CD4-positive, CD25-positive, alpha-beta regulatory T cell (primary cell): ENCODE results near the gene NT5C3B. TPM values are rescaled to one million over a fixed set of nuclear protein-coding genes. Genes with fewer than 3 reads are reported as not detected.
"Not testable (repeated sequence)": the region's sequence is repeated elsewhere in the genome, so short reads cannot be mapped to it uniquely, and the experiment has no call there.

Experiments
- ATAC-seq, 2 donors: fragments of 150-1000 bp; cut with Tn5 transposase; one replicate each; pipeline ENCODE4 v1.10.0; 2021; ENCODE audit warnings: low read depth in 2 of 2, moderate number of reproducible peaks in 2 of 2, moderate library complexity in 1 of 2
- DNase-seq, 3 donors: peaks; one replicate each; pipeline versions ENCODE4 v3.0.0 to v3.0.0-alpha.2; 2012 to 2022; ENCODE audit warnings: mixed read lengths in 1 of 3
- H3K27ac ChIP-seq: one replicate; pipeline ENCODE4 v1.7.0; 2013; ENCODE audit warnings: mild to moderate bottlenecking, low read length; ENCODE audit not compliant: insufficient read depth, poor library complexity, severe bottlenecking
- H3K27me3 ChIP-seq: one replicate; pipeline ENCODE4 v1.7.0; 2013; ENCODE audit warnings: low read length; ENCODE audit not compliant: control insufficient read depth, insufficient read depth
- H3K36me3 ChIP-seq: one replicate; pipeline ENCODE4 v1.7.0; 2013; ENCODE audit warnings: mild to moderate bottlenecking, low read length, moderate library complexity; ENCODE audit not compliant: control insufficient read depth, insufficient read depth
- H3K4me1 ChIP-seq: 2 replicates; pipeline ENCODE4 v1.7.0; 2013; ENCODE audit warnings: mild to moderate bottlenecking, low read length; ENCODE audit not compliant: insufficient read depth, control insufficient read depth, poor library complexity, severe bottlenecking
- H3K4me3 ChIP-seq: one replicate; pipeline ENCODE4 v1.7.0; 2013; ENCODE audit warnings: low read depth, mild to moderate bottlenecking, low read length, moderate library complexity
- H3K9me3 ChIP-seq, 2 experiments: 1 replicate in 1 of 2; 2 replicates in 1 of 2; pipeline ENCODE4 v1.7.0; 2013; ENCODE audit warnings: low read length in 2 of 2, mild to moderate bottlenecking in 1 of 2, moderate library complexity in 1 of 2; ENCODE audit not compliant: control insufficient read depth in 2 of 2
- H3K27ac Mint-ChIP-seq, 3 donors: one replicate each; pipeline ENCODE4 v1.8.0; 2020 to 2022; ENCODE audit warnings: mild to moderate bottlenecking in 3 of 3, mixed read lengths in 3 of 3, moderate library complexity in 2 of 3
- H3K27me3 Mint-ChIP-seq: one replicate; pipeline ENCODE4 v1.8.0; 2022; ENCODE audit warnings: mild to moderate bottlenecking, mixed read lengths
- H3K36me3 Mint-ChIP-seq: one replicate; pipeline ENCODE4 v1.8.0; 2020; ENCODE audit warnings: mixed read lengths
- H3K4me1 Mint-ChIP-seq, 4 donors: one replicate each; pipeline ENCODE4 v1.8.0; 2020 to 2022; ENCODE audit warnings: mixed read lengths in 4 of 4, mild to moderate bottlenecking in 1 of 4
- H3K4me3 Mint-ChIP-seq, 4 donors: one replicate each; pipeline ENCODE4 v1.8.0; 2020 to 2022; ENCODE audit warnings: mild to moderate bottlenecking in 4 of 4, mixed read lengths in 4 of 4, moderate library complexity in 3 of 4
- H3K9me3 Mint-ChIP-seq, 7 donors: one replicate each; pipeline ENCODE4 v1.8.0; 2020 to 2022; ENCODE audit warnings: mixed read lengths in 7 of 7, mild to moderate bottlenecking in 3 of 7, moderate library complexity in 2 of 7
- polyA plus RNA-seq, 4 donors: library from polyadenylated mRNA; unstranded; fragments of 300-500 nt; fragmentation: Illumina TruSeq; gene quantifications; one replicate each; pipeline ENCODE4 v1.2.3, GENCODE V29; 2021
- total RNA-seq: library from RNA; stranded (reverse); gene quantifications from one replicate; pipeline ENCODE4 v1.2.3, GENCODE V29; 2022

The NT5C3B gene
- total RNA-seq: 17.9 TPM
- polyA plus RNA-seq: 10 to 100 TPM; 15.5 to 37.7 (median 18.1) TPM

DNA sequence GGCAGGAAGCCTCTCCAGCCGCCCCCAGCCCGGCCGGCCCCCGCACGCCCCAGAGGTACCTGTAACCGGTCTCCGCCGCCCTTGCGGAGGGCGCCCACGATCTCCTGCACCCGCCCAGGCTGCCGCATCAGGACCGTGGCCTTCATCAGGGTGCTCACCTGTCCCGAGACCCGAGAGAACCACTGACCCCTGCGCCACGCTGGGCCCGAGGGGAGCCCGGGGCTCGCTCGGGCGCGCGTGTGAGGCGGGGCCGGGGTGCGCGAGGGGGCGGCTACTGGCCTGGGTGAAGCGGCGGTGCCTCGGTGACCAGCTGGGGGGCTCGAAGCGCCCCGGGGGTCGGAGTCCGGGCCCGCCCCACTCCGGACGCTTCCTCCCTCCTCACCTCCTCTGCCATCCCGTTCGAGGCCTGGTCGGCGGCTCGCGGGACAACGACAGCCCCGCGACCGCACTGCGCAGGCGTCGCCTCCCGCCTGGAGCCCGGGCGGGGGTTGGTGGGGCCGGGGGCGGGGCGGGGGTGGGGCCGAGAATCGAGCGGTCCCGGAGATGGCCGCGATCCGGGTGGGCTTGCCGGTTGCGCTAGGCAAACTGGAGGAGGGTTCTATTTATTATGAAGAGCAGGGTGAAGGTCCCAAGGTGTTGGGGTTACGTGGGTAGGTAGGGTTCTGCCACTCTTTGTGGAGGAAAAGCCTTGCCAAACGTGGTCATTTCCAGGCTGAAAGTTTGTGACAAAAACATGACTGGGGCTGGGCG, at the start of gene NT5C3B:
Gene NT5C3B (minus strand): TSS at position 433 of the 750 bp plus-strand sequence. CDS start 39 bp downstream, at position 394.
- peaks cover 8% of the 10 kb centered on the region for H3K36me3 Mint-ChIP-seq
- H3K27ac Mint-ChIP-seq: peak within 1 kb of the TSS; percentile 70 to 88 (median 84)
- Histone ChIP-seq H3K9me3 (no peaks in the 10 kb centered on the region), H3K27ac (no peak within 1 kb of the TSS), H3K27me3 (peaks cover 3% of the 10 kb centered on the region), H3K36me3 (no peaks in the 10 kb centered on the region), H3K4me3 (peak within 1 kb of the TSS; percentile 57), H3K4me1 (peaks cover 12% of the 10 kb centered on the region)
- peak within 1 kb of the TSS; percentile 87 to 91 (median 89) for H3K4me3 Mint-ChIP-seq
- DNase-seq: peak; percentile 25 to 50 (median 29)
- peaks cover 8 to 26% (median 9%) of the 10 kb centered on the region in 4 donors for H3K4me1 Mint-ChIP-seq
- ATAC-seq: peak; percentile 63 to 78
- H3K9me3 Mint-ChIP-seq: no peaks in the 10 kb centered on the region
- H3K27me3 Mint-ChIP-seq: peaks cover 16% of the 10 kb centered on the region

DNA sequence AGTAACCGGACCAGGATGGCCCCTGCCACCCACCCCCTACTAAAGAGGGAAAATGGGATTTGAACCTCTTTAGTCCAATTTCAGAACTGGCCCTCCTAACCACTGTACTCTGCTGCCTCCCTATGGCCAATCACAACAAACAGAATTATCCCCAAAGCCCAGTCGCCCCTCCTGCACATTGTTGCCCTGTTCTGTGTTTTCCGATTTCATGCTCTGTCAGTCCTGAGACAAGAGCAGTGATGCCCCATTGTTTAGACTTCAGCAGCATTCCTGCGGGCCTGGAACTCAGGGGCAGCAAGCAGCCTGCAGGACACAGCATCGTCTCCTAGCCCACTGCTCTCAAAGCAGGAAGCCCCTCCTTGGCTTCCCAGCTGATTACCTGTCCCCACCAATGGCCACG, 49.7 kb upstream of the NT5C3B start:
- H3K9me3 ChIP-seq: no peaks in the 10 kb centered on the region
- no peak overlapping the region for H3K27ac ChIP-seq
- Mint-ChIP-seq H3K9me3 (peaks cover 0 to 2% (median 0%) of the 10 kb centered on the region in 7 donors), H3K27ac (no peak overlapping the region), H3K4me3 (peak overlapping the region in 1 of 4 donors; percentile 2), H3K27me3 (no peaks in the 10 kb centered on the region), H3K36me3 (peaks cover 39% of the 10 kb centered on the region), H3K4me1 (peaks cover 0 to 3% (median 0%) of the 10 kb centered on the region in 4 donors)
- no peaks in the 10 kb centered on the region for H3K4me1 ChIP-seq
- peaks cover 86% of the 10 kb centered on the region for H3K36me3 ChIP-seq
- DNase-seq: no peak
- no peak overlapping the region for H3K4me3 ChIP-seq
- ATAC-seq: no peak
- no peaks in the 10 kb centered on the region for H3K27me3 ChIP-seq

DNA sequence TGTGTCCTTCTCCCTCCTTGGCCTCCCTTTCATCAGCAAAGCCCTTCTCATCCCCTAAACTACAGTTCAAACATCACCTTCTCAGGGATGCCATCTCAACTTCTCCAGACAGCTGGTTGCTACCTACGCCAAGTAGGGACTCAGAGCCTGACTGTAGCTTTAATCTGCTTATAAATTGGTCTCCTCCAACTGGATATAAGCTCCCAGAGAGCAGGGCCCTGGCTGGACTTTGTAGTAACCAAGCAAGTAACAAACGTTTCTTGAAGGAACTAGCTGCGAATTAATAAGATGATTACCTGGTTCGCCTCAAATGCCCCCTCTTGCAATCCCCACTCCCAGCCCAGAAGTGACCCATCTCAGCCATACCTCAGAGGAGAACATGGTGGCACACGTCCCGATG, 46.7 kb upstream of the NT5C3B start:
- DNase-seq: no peak
- Mint-ChIP-seq H3K9me3 (peaks cover 0 to 2% (median 0%) of the 10 kb centered on the region in 7 donors), H3K4me1 (peaks cover 0 to 3% (median 0%) of the 10 kb centered on the region in 4 donors), H3K27ac (peak overlapping the region in 1 of 3 donors; percentile 1), H3K36me3 (peaks cover 48% of the 10 kb centered on the region), H3K27me3 (no peaks in the 10 kb centered on the region), H3K4me3 (no peak overlapping the region)
- peaks cover 84% of the 10 kb centered on the region for H3K36me3 ChIP-seq
- H3K9me3 ChIP-seq: no peaks in the 10 kb centered on the region
- no peaks in the 10 kb centered on the region for H3K27me3 ChIP-seq
- no peak for ATAC-seq
- no peaks in the 10 kb centered on the region for H3K4me1 ChIP-seq
- no peak overlapping the region for H3K4me3 ChIP-seq
- no peak overlapping the region for H3K27ac ChIP-seq

DNA sequence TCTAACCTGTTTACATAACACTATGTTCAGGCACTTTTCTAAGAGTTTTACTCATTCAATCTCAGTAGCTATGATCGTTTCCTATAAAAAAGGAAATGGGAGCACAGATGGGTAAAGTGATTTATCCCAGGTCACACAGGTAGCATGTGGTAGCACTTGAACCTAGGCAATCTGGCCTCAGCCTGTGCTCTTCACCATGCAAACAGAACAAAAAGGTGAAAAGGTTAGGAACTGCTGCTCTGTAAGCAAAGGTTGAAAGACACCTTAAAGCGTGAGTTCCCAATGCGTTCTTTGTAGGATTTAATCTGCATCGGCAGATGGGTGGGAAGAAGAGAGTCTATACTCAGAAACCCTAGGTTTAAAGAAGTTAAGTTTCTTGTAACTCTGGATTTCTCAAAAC, 44.1 kb upstream of the NT5C3B start:
- Histone ChIP-seq H3K4me3 (no peak overlapping the region), H3K27me3 (no peaks in the 10 kb centered on the region), H3K27ac (no peak overlapping the region), H3K36me3 (peaks cover 64% of the 10 kb centered on the region), H3K9me3 (no peaks in the 10 kb centered on the region), H3K4me1 (no peaks in the 10 kb centered on the region)
- peaks cover 0 to 3% (median 0%) of the 10 kb centered on the region in 4 donors for H3K4me1 Mint-ChIP-seq
- no peak overlapping the region for H3K4me3 Mint-ChIP-seq
- no peak for DNase-seq
- no peaks in the 10 kb centered on the region for H3K27me3 Mint-ChIP-seq
- no peak for ATAC-seq
- H3K36me3 Mint-ChIP-seq: peaks cover 34% of the 10 kb centered on the region
- H3K9me3 Mint-ChIP-seq: peaks cover 0 to 2% (median 0%) of the 10 kb centered on the region in 7 donors
- no peak overlapping the region for H3K27ac Mint-ChIP-seq

DNA sequence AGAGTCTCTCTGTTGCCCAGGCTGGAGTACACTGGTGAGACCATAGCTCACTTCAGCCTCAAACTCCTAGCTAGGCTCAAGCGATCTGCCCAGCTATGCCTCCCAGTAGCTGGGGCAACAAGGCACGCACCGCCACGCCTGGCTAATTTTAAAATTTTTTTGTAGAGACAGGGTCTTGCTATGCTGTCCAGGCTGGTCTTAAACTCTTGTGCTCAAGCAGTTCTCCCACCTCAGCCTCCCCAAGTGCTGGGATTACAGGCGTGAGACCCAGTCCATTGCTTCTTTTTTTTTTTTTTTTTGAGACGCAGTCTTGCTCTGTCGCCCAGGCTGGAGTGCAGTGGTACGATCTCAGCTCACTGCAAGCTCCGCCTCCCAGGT, 38.2 kb upstream of the NT5C3B start:
- H3K27ac ChIP-seq, DNase-seq, H3K4me1 ChIP-seq, ATAC-seq, H3K4me3 Mint-ChIP-seq, H3K27me3 ChIP-seq, H3K9me3 ChIP-seq, H3K27me3 Mint-ChIP-seq, H3K4me1 Mint-ChIP-seq, H3K9me3 Mint-ChIP-seq, H3K4me3 ChIP-seq, H3K27ac Mint-ChIP-seq: not testable (repeated sequence)
- H3K36me3 ChIP-seq: peaks cover 56% of the 10 kb centered on the region
- peaks cover 31% of the 10 kb centered on the region for H3K36me3 Mint-ChIP-seq

DNA sequence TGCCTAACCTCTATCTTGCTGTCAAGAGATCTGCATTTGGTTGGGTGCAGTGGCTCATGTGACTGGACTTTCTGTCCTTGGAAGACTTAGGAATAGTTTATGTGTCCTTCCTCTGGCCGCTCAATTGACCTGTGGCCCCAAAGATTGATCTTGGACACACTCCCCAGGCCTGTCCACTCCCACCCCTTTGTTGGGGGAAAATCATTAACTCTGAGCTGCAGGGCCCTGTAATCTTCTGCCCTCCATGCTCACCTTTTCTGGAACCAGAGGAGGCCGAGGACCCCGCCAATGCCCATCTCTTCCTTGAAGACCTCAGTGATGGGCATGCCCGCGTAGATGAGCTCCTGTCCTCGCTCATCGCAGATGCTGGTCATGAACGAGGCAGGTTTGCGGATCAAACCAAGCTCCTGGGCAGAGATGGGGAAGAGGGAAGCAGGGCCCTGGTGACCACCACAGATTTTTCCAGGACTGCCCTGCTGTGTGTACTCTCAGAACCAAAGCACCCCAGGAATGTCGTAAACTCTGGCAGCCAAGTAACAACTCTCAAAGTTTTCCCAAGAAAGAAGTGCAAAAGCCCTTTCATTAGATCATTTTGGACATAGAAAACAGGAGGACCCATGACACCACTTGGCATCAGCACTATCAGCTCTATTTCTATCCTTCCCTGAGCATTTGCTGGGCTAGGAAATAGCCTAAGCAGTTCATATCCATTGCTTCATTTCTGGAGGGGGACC, 37.7 kb upstream of the NT5C3B start:
- Mint-ChIP-seq H3K4me1 (peaks cover 0 to 11% (median 3%) of the 10 kb centered on the region in 4 donors), H3K4me3 (no peak overlapping the region), H3K27me3 (no peaks in the 10 kb centered on the region), H3K9me3 (no peaks in the 10 kb centered on the region), H3K36me3 (peaks cover 32% of the 10 kb centered on the region), H3K27ac (no peak overlapping the region)
- Histone ChIP-seq H3K9me3 (no peaks in the 10 kb centered on the region), H3K27ac (no peak overlapping the region), H3K36me3 (peaks cover 56% of the 10 kb centered on the region), H3K27me3 (no peaks in the 10 kb centered on the region), H3K4me1 (peaks cover 2% of the 10 kb centered on the region), H3K4me3 (no peak overlapping the region)
- ATAC-seq (no peak), DNase-seq (no peak)

DNA sequence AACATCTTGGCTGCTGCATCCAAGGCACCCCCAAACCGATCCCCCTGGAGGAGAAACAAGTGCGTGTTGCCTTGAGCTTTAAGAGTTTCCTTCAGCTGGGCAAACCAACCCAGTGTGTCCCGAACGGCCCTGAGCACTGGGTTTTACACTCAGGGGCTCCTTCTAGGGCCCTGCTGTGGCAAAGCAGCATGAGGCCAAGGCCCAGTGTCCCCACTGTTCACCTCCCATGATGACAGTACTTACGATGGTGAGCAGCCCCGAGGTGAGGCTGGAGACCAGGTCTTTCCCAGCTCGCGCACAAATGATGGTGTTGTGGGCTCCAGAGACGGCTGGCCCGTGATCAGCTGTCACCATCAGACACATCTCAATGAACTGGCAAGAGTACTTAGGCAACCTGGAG, 35.8 kb upstream of the NT5C3B start:
- Mint-ChIP-seq H3K27me3 (no peaks in the 10 kb centered on the region), H3K27ac (peak overlapping the region in 1 of 3 donors; percentile 35), H3K4me1 (peaks cover 0 to 21% (median 12%) of the 10 kb centered on the region in 4 donors), H3K4me3 (no peak overlapping the region), H3K36me3 (peaks cover 26% of the 10 kb centered on the region), H3K9me3 (no peaks in the 10 kb centered on the region)
- Histone ChIP-seq H3K27ac (no peak overlapping the region), H3K9me3 (no peaks in the 10 kb centered on the region), H3K27me3 (no peaks in the 10 kb centered on the region), H3K4me1 (peaks cover 6% of the 10 kb centered on the region), H3K36me3 (peaks cover 52% of the 10 kb centered on the region), H3K4me3 (no peak overlapping the region)
- no peak for DNase-seq
- no peak for ATAC-seq
